ENCODE data around the gene DENND5B. TPM values are rescaled to one million over a fixed set of nuclear protein-coding genes. Genes with fewer than 3 reads are reported as not detected.

DENND5B gene
- total and polyA plus RNA-seq, 12 donors: 5.2 to 60.8 (median 45.3) TPM

DNA sequence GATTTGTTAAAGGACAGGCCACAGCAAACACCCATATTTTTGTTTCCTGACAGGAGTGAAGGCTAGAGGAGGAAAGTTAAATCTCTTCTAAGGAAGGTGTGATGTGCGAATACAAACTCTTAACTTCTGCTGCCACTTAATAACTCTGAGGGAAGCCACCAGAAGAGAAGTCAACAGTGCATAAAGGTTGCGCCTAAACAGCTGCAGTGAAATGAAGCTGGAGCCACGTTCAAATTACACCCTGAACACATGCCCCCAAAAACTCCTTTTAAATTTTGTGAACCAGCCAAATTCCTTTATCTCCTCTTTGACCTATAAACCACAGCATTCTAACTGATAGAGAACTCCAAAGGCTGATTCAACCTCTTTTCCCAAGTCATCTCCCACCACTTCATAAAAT lies 22.4 kb downstream of the DENND5B start:
- Histone ChIP-seq H3K27ac (no peak overlapping the region), H3K9me3 (no peaks in the 10 kb centered on the region), H3K4me1 (peaks cover 0 to 37% (median 10%) of the 10 kb centered on the region in 9 donors), H3K27me3 (no peaks in the 10 kb centered on the region), H3K4me3 (no peak overlapping the region), H3K36me3 (no peaks in the 10 kb centered on the region)
- intact Hi-C loops (cut with DNase I): loop anchor here in 1 of 10 donors (10.0 kb wide), 1 partner anchor 64 kb away; no protein-coding TSS in a partner anchor
- 76 to 83% methylated on average over 3 of the region's 3 CpGs for WGBS, 2 donors
- TF ChIP-seq, protein P1, sequence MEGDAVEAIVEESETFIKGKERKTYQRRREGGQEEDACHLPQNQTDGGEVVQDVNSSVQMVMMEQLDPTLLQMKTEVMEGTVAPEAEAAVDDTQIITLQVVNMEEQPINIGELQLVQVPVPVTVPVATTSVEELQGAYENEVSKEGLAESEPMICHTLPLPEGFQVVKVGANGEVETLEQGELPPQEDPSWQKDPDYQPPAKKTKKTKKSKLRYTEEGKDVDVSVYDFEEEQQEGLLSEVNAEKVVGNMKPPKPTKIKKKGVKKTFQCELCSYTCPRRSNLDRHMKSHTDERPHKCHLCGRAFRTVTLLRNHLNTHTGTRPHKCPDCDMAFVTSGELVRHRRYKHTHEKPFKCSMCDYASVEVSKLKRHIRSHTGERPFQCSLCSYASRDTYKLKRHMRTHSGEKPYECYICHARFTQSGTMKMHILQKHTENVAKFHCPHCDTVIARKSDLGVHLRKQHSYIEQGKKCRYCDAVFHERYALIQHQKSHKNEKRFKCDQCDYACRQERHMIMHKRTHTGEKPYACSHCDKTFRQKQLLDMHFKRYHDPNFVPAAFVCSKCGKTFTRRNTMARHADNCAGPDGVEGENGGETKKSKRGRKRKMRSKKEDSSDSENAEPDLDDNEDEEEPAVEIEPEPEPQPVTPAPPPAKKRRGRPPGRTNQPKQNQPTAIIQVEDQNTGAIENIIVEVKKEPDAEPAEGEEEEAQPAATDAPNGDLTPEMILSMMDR (IDR thresholded peaks at IDR 0.05): no peak
- ATAC-seq: no peak
- no peak for DNase-seq

DNA sequence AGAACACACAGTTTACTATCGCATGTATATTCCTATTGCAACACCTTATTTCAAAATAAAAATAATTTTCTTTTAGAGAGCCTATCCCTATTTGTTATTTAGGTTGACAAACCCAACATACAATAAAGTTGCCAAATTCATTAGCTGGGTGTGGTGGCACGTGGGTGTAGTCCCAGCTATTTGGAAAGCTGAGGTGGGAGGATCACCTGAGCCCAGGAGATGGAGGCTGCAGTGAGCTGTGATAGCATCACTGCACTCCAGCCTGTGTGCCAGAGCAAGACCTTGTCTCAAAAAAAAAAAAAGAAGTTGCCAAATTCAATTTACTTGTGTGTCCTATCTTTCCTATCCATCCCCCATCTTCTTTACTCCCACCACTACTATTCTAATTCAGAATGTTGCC lies 23.9 kb downstream of the DENND5B start:
- no peak for DNase-seq
- no peaks in the 10 kb centered on the region for H3K36me3 ChIP-seq
- TF ChIP-seq, protein P1 (IDR thresholded peaks at IDR 0.05): no peak
- WGBS, 2 donors: 91 to 96% methylated on average over 2 of the region's 2 CpGs
- H3K9me3 ChIP-seq: no peaks in the 10 kb centered on the region
- no peak for ATAC-seq
- no peaks in the 10 kb centered on the region for H3K27me3 ChIP-seq
- no peak overlapping the region for H3K27ac ChIP-seq
- intact Hi-C loops (cut with DNase I): loop anchor here in 1 of 10 donors (10.0 kb wide), 1 partner anchor 62 kb away; no protein-coding TSS in a partner anchor
- peaks cover 0 to 31% (median 4%) of the 10 kb centered on the region in 9 donors for H3K4me1 ChIP-seq
- no peak overlapping the region for H3K4me3 ChIP-seq

GRCh38 chr12:31566547-31566946 lies 24.4 kb downstream of the DENND5B start:
- no peaks in the 10 kb centered on the region for H3K27me3 ChIP-seq
- H3K27ac ChIP-seq: no peak overlapping the region
- no peak overlapping the region for H3K4me3 ChIP-seq
- no peak for DNase-seq
- no peak for ATAC-seq
- H3K4me1 ChIP-seq: peaks cover 0 to 31% (median 4%) of the 10 kb centered on the region in 9 donors
- H3K9me3 ChIP-seq: no peaks in the 10 kb centered on the region
- TF ChIP-seq, protein P1 (IDR thresholded peaks at IDR 0.05): no peak
- intact Hi-C loops (cut with DNase I): loop anchor here in 1 of 10 donors (10.0 kb wide), 1 partner anchor 62 kb away; no protein-coding TSS in a partner anchor
- 94 to 97% methylated on average over 2 of the region's 2 CpGs for WGBS, 2 donors
- no peaks in the 10 kb centered on the region for H3K36me3 ChIP-seq

DNA sequence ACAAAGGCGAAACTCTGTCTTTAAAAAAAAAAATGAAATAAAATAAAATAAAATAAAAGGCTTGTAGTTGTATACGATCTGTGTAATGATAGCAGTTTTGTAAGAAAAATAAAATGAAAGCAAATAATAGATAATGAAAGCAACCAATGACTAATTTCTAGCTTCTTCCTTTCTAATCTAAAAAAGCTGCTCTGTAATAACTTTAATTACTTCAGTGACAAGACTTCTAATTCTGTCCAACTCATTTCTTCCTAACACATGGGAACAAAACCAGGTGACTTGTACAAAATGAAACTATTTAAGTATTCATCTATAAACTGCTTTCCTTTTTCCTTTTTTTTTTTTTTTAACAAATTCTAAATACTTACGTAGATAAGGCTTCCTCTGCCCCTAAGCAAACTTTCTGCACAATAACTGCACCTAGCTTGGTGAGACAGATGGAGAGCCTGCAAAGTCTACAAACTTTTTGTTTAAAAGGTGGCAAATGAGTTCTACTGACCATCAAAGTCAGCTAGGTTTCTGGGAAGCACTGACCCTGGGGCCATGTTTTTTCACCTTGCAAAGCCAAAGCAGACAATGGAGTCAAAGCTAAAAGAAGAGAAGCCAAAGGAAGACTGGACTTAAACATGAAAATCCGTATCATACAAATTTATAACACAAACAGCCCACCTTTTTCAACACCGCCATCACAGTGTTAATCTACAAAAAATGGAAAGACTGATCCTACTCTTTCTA lies 28.2 kb downstream of the DENND5B start:
- TF ChIP-seq, protein P1 (IDR thresholded peaks at IDR 0.05): no peak
- H3K36me3 ChIP-seq: no peaks in the 10 kb centered on the region
- H3K9me3 ChIP-seq: no peaks in the 10 kb centered on the region
- intact Hi-C loops (cut with DNase I): loop anchor here in 1 of 10 donors (10.0 kb wide), 1 partner anchor 58 kb away; no protein-coding TSS in a partner anchor
- H3K4me1 ChIP-seq: peaks cover 0 to 24% (median 0%) of the 10 kb centered on the region in 9 donors
- H3K27me3 ChIP-seq: no peaks in the 10 kb centered on the region
- ATAC-seq (no peak), DNase-seq (no peak)
- WGBS, 2 donors: 92 to 93% methylated on average over 5 of the region's 5 CpGs
- no peak overlapping the region for H3K4me3 ChIP-seq
- H3K27ac ChIP-seq: no peak overlapping the region

All from heart right ventricle (tissue), 16 donors.